PC-9 (cell line): Measurements from ENCODE around the gene USF2. TPM values are rescaled to one million over a fixed set of nuclear protein-coding genes. Genes with fewer than 3 reads are reported as not detected.

Source experiments
- BruUV-seq: library from RNA; stranded (reverse); fragments of 400-500 nt; replicated peaks from 2 replicates; lab custom pipeline; 2021; lab: Mats Ljungman, UMichigan
- CTCF ChIA-PET: fragments of 300-600 bp; sonication (Branson Sonifier 250); formaldehyde crosslinking; loops from one replicate; lab custom pipeline; 2022; ENCODE audit warnings: antibody characterized with exemption; lab: Charles Lee
- POLR2A ChIA-PET: fragments of 300-600 bp; sonication (Branson Sonifier 250); formaldehyde crosslinking; loops from one replicate; lab custom pipeline; 2022; ENCODE audit warnings: antibody characterized with exemption; ENCODE audit not compliant: unreplicated experiment; lab: Charles Lee
- DNase-seq, 2 experiments: peaks; one replicate each; pipeline versions ENCODE4 v3.0.0 to v3.0.0-alpha.2; 2015 to 2022; ENCODE audit warnings: mixed read lengths in 1 of 2
- H2AFZ ChIP-seq: fragments of 200-600 bp; sonication (generic); 2 replicates; pipeline ENCODE4 v1.8.1; 2017; ENCODE audit warnings: antibody characterized with exemption
- H3F3A ChIP-seq: fragments of 200-600 bp; sonication (generic); 2 replicates; pipeline ENCODE4 v1.8.1; 2017; ENCODE audit warnings: antibody characterized with exemption, mild to moderate bottlenecking, low read depth; ENCODE audit not compliant: insufficient read depth
- H3K27ac ChIP-seq: fragments of 200-600 bp; sonication (generic); 2 replicates; pipeline ENCODE4 v1.6.1; 2016; ENCODE audit warnings: mixed run types
- H3K27me3 ChIP-seq: fragments of 200-600 bp; sonication (generic); 2 replicates; pipeline ENCODE4 v1.6.1; 2016; ENCODE audit warnings: low read depth, mixed run types; ENCODE audit not compliant: insufficient read depth
- H3K36me3 ChIP-seq: fragments of 200-600 bp; sonication (generic); 2 replicates; pipeline ENCODE4 v1.6.1; 2016; ENCODE audit warnings: low read depth, mixed run types
- H3K4me1 ChIP-seq: fragments of 200-600 bp; sonication (generic); replicated peaks from 2 replicates; pipeline ENCODE4 v1.6.1; 2016; ENCODE audit warnings: mixed run types; ENCODE audit not compliant: insufficient read depth
- H3K4me2 ChIP-seq: fragments of 200-600 bp; sonication (generic); 2 replicates; pipeline ENCODE4 v1.6.1; 2017; ENCODE audit warnings: mixed run types
- H3K4me3 ChIP-seq: fragments of 200-600 bp; sonication (generic); 2 replicates; pipeline ENCODE4 v1.6.1; 2016; ENCODE audit warnings: mixed run types
- H3K79me2 ChIP-seq: fragments of 200-600 bp; sonication (generic); 2 replicates; pipeline ENCODE4 v1.6.1; 2017; ENCODE audit warnings: low read depth, mixed run types
- H3K9me2 ChIP-seq: fragments of 200-600 bp; sonication (generic); 2 replicates; pipeline ENCODE4 v1.8.1; 2017; ENCODE audit warnings: mild to moderate bottlenecking; ENCODE audit not compliant: insufficient read depth
- H3K9me3 ChIP-seq: fragments of 200-600 bp; sonication (generic); 2 replicates; pipeline ENCODE4 v1.8.1; 2016; ENCODE audit warnings: low read depth; ENCODE audit not compliant: insufficient read depth
- H4K20me1 ChIP-seq: fragments of 200-600 bp; sonication (generic); 2 replicates; pipeline ENCODE4 v1.8.1; 2017; ENCODE audit not compliant: insufficient read depth
- CTCF ChIP-seq: fragments of 200-600 bp; sonication (generic); conservative IDR thresholded peaks from 2 replicates; pipeline ENCODE4 v1.6.1; 2017; ENCODE audit warnings: mixed run types, antibody characterized with exemption, mild to moderate bottlenecking, moderate library complexity
- EZH2 ChIP-seq: fragments of 200-600 bp; sonication (generic); IDR thresholded peaks from 2 replicates; pipeline ENCODE4 v1.8.0; 2017; ENCODE audit warnings: antibody characterized with exemption, low read depth
- intact Hi-C: fragments of 100-400 bp; cut with micrococcal nuclease; formaldehyde crosslinking; loops from one replicate; pipeline ENCODE4 v1.10.0; 2022; ENCODE audit not compliant: unreplicated experiment
- total RNA-seq: library from RNA; stranded (reverse); gene quantifications from 2 replicates; pipeline ENCODE4 v1.2.3, GENCODE V29; 2021

USF2 gene
- total RNA-seq, 1 experiment from 2014 or later = 98.2 TPM

DNA sequence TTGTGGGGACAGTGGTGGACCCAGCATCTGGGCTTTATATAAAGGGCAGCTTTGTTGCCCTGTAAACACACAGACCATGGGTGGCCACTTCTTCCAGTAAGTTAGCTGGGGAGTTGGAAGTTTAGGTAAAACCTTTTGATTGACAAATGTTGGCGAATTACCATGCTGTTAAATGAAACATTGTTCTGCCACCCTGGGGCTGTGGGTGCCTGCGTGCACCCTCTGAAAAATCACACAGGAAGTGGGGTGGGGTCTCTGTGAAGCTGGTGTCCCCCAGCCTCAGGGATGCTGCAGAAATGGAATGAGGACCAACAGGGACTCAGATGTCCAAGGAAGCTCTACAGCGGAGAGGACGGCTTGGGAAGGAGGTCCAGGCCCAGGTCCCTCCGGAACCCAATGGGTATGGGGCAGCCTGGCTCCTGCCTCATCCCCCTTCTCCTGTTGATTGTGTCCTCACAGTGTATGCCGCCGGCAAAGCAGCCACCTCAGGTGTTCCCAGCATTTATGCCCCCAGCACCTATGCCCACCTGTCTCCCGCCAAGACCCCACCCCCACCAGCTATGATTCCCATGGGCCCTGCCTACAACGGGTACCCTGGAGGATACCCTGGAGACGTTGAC is 2.8 kb upstream of the USF2 start:
- H3K27ac ChIP-seq = no peak overlapping the region
- TF ChIP-seq EZH2 = no peak
- TF ChIP-seq CTCF = no peak
- H3K4me1 ChIP-seq = peaks cover 14% of the 10 kb centered on the region; the same call in 1 of the 2 replicates
- H3K79me2 ChIP-seq = peaks cover 18% of the 10 kb centered on the region
- no peak overlapping the region for H2AFZ ChIP-seq
- POLR2A ChIA-PET = interaction anchor here (0.6 kb wide), 1 partner anchor 260 kb away, joined by 5 read pairs; no protein-coding TSS in a partner anchor
- H3K4me3 ChIP-seq = no peak overlapping the region
- no TSS peak for BruUV-seq
- H3F3A ChIP-seq = peaks cover 51% of the 10 kb centered on the region
- no peaks in the 10 kb centered on the region for H3K27me3 ChIP-seq
- intact Hi-C loops = loop anchor here (5.0 kb wide), 2 partner anchors 124 to 199 kb away; partner anchors contain the start of gene FXYD7
- peak overlapping the region; percentile 91; the same call in 1 of the 2 replicates for H3K4me2 ChIP-seq
- H3K9me3 ChIP-seq = no peaks in the 10 kb centered on the region
- H3K36me3 ChIP-seq = peaks cover 9% of the 10 kb centered on the region; the same call in 1 of the 2 replicates
- H4K20me1 ChIP-seq = peaks cover 16% of the 10 kb centered on the region
- CTCF ChIA-PET = no interaction called here
- DNase-seq = no peak
- no peaks in the 10 kb centered on the region for H3K9me2 ChIP-seq

- ChIA-PET CTCF (no interaction called here), POLR2A (interaction anchor here (0.6 kb wide), 1 partner anchor 11 kb away, joined by 4 read pairs; no protein-coding TSS in a partner anchor)
- intact Hi-C loops = loop anchor here (5.0 kb wide), 2 partner anchors 124 to 199 kb away; partner anchors contain the start of gene FXYD7
- TF ChIP-seq CTCF (no peak), EZH2 (no peak)
- Histone ChIP-seq H3F3A (peaks cover 44% of the 10 kb centered on the region), H3K4me3 (peak overlapping the region; percentile 100), H3K9me3 (no peaks in the 10 kb centered on the region), H4K20me1 (peaks cover 9% of the 10 kb centered on the region), H2AFZ (no peak overlapping the region; the same call in 1 of the 2 replicates), H3K4me1 (peaks cover 14% of the 10 kb centered on the region; the same call in 1 of the 2 replicates), H3K27ac (peak overlapping the region; percentile 73), H3K79me2 (peaks cover 21% of the 10 kb centered on the region), H3K4me2 (peak overlapping the region; percentile 91), H3K27me3 (no peaks in the 10 kb centered on the region), H3K36me3 (peaks cover 16% of the 10 kb centered on the region), H3K9me2 (no peaks in the 10 kb centered on the region)
- BruUV-seq = no TSS peak
- DNase-seq = peak in 1 of 2 experiments; percentile 35
These were observed 2.0 kb upstream of the USF2 start for GRCh38 chr19:35266520-35267352.

DNA sequence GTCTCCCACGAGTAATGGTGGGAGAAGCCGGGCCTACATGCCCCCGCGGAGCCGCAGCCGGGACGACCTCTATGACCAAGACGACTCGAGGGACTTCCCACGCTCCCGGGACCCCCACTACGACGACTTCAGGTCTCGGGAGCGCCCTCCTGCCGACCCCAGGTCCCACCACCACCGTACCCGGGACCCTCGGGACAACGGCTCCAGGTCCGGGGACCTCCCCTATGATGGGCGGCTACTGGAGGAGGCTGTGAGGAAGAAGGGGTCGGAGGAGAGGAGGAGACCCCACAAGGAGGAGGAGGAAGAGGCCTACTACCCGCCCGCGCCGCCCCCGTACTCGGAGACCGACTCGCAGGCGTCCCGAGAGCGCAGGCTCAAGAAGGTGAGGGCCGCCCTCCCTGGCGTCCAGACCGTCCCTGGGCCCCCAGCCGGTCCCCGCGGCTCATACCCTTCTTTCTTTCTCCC is 1.4 kb upstream of the USF2 start:
- Histone ChIP-seq H2AFZ (peak overlapping the region; percentile 81), H3K4me3 (peak overlapping the region; percentile 100), H3K27me3 (no peaks in the 10 kb centered on the region), H3K4me1 (peaks cover 14% of the 10 kb centered on the region; the same call in 1 of the 2 replicates), H3K9me2 (no peaks in the 10 kb centered on the region), H3K27ac (peak overlapping the region; percentile 73), H3K79me2 (peaks cover 21% of the 10 kb centered on the region), H3F3A (peaks cover 39% of the 10 kb centered on the region), H4K20me1 (peaks cover 5% of the 10 kb centered on the region), H3K9me3 (no peaks in the 10 kb centered on the region), H3K36me3 (peaks cover 18% of the 10 kb centered on the region), H3K4me2 (peak overlapping the region; percentile 91)
- TF ChIP-seq CTCF (no peak), EZH2 (no peak)
- peak in 1 of 2 experiments; percentile 39 for DNase-seq
- TSS peak; percentile 68 for BruUV-seq
- POLR2A ChIA-PET = interaction anchor here (0.6 kb wide), 1 partner anchor 12 kb away, joined by 4 read pairs; no protein-coding TSS in a partner anchor
- CTCF ChIA-PET = no interaction called here
- intact Hi-C loops = loop anchor here (5.0 kb wide), 2 partner anchors 125 to 200 kb away; partner anchors contain the start of gene FXYD7
